ENCODE results near the gene GNA15.

DNA sequence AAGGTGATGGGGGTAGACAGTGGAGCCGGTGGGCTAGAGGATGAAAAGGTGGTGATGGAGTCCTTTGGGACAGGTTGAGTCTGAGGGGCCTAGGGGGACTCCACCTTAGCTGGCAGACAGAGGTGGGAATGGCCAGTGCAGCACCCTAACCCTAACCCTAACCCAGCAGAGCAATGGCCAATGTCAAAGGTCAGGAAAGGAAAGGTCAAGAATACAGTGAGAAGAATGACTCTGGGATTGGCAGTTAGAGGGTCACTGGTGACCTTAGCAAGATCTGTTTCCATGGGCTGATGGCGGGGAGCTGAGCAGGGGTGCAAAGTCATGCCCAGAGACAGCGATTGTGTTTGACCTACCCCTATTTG lies 16.6 kb downstream of the GNA15 start:
- TF ChIP-seq, protein P1, sequence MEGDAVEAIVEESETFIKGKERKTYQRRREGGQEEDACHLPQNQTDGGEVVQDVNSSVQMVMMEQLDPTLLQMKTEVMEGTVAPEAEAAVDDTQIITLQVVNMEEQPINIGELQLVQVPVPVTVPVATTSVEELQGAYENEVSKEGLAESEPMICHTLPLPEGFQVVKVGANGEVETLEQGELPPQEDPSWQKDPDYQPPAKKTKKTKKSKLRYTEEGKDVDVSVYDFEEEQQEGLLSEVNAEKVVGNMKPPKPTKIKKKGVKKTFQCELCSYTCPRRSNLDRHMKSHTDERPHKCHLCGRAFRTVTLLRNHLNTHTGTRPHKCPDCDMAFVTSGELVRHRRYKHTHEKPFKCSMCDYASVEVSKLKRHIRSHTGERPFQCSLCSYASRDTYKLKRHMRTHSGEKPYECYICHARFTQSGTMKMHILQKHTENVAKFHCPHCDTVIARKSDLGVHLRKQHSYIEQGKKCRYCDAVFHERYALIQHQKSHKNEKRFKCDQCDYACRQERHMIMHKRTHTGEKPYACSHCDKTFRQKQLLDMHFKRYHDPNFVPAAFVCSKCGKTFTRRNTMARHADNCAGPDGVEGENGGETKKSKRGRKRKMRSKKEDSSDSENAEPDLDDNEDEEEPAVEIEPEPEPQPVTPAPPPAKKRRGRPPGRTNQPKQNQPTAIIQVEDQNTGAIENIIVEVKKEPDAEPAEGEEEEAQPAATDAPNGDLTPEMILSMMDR (IDR thresholded peaks at IDR 0.05): no peak
- TF ChIP-seq POLR2A (IDR thresholded peaks at IDR 0.05) (no peak), EP300 (IDR thresholded peaks at IDR 0.05) (no peak), POLR2AphosphoS5 (IDR thresholded peaks at IDR 0.05) (no peak)

Data from sigmoid colon (tissue), 4 donors.